Activated CD4-positive, CD25-positive, alpha-beta regulatory T cell treated with anti-CD3 and anti-CD28 coated beads, Interleukin-2, amount 50 U/mL, for 24 hours (primary cell): ENCODE data around the gene NUP93.

Experiments used
- ATAC-seq, 2 donors: fragments of 150-1000 bp; cut with Tn5 transposase; one replicate each; pipeline ENCODE4 v1.10.0; 2021; ENCODE audit warnings: mild to moderate bottlenecking in 1 of 2, moderate library complexity in 1 of 2

NUP93 gene

GRCh38 chr16:56897026-56897799 is 167.3 kb downstream of the NUP93 start:
- ATAC-seq = no peak

- peak in 1 of 2 donors; percentile 36 for ATAC-seq
Measured at GRCh38 chr16:56898847-56899246, 168.9 kb downstream of the NUP93 start.
